ENCODE results near the gene POM121C. TPM values are rescaled to one million over a fixed set of nuclear protein-coding genes. Genes with fewer than 3 reads are reported as not detected.
"Not testable (repeated sequence)": the region's sequence is repeated elsewhere in the genome, so short reads cannot be mapped to it uniquely, and the experiment has no call there.

The POM121C gene
- total RNA-seq, 1 experiment from 2014 or later, result 53.3 TPM

DNA sequence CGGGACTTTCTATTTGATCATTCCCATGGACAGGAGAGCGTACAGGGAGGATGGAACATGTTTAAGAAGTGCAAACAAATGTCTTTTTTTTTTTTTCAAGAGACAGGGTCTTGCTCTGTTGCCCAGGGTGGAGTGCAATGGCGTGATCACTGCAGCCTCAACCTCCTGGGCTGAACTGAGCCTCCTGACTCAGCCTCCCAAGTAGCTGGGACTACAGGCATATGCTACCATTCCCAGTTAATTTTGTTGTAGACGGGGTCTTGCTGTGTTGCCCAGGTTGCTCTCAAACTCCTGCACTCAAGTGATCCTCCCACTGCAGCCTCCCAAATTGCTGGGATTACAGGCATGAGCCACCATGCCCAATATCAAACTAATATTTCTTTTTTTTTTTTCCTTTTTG is 46.5 kb upstream of the POM121C start:
- no peak for TF ChIP-seq EZH2 (IDR thresholded peaks at IDR 0.05; ENCODE audit: low read depth)
- TF ChIP-seq, protein P1, sequence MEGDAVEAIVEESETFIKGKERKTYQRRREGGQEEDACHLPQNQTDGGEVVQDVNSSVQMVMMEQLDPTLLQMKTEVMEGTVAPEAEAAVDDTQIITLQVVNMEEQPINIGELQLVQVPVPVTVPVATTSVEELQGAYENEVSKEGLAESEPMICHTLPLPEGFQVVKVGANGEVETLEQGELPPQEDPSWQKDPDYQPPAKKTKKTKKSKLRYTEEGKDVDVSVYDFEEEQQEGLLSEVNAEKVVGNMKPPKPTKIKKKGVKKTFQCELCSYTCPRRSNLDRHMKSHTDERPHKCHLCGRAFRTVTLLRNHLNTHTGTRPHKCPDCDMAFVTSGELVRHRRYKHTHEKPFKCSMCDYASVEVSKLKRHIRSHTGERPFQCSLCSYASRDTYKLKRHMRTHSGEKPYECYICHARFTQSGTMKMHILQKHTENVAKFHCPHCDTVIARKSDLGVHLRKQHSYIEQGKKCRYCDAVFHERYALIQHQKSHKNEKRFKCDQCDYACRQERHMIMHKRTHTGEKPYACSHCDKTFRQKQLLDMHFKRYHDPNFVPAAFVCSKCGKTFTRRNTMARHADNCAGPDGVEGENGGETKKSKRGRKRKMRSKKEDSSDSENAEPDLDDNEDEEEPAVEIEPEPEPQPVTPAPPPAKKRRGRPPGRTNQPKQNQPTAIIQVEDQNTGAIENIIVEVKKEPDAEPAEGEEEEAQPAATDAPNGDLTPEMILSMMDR (conservative IDR thresholded peaks at IDR 0.05), result no peak
- BruUV-seq (replicated peaks), result no TSS peak
- intact Hi-C loops (cut with micrococcal nuclease; ENCODE audit: unreplicated experiment), result loop anchor here (5.0 to 10.0 kb wide), 2 partner anchors 105 to 202 kb away; partner anchors contain the start of gene HIP1
- H3K79me2 ChIP-seq (ENCODE audit: low read depth), result 0 out of 2 replicates have a peak, but pooled peaks cover 2% of the 10 kb centered on the region
- H3K9me3 ChIP-seq (ENCODE audit: insufficient read depth, low read depth), result no peaks in the 10 kb centered on the region
- no peaks in the 10 kb centered on the region; the same call in 1 of the 2 replicates for H3K36me3 ChIP-seq (ENCODE audit: low read depth)
- no peak overlapping the region for H2AFZ ChIP-seq
- H3K27ac ChIP-seq, result no peak overlapping the region
- peaks cover 34% of the 10 kb centered on the region for H3K4me1 ChIP-seq (replicated peaks; ENCODE audit: insufficient read depth)
- POLR2A ChIA-PET (ENCODE audit: unreplicated experiment), result no interaction called here
- H3F3A ChIP-seq (ENCODE audit: insufficient read depth, low read depth), result peaks cover 50% of the 10 kb centered on the region
- no peaks in the 10 kb centered on the region for H4K20me1 ChIP-seq (ENCODE audit: insufficient read depth)
- H3K27me3 ChIP-seq (ENCODE audit: insufficient read depth, low read depth), result no peaks in the 10 kb centered on the region
- no peak overlapping the region for H3K4me2 ChIP-seq
- no peak for DNase-seq
- CTCF ChIA-PET, result interaction anchor here (0.8 kb wide), 1 partner anchor 160 kb away, joined by 3 read pairs; no protein-coding TSS in a partner anchor
- H3K9me2 ChIP-seq (ENCODE audit: insufficient read depth), result no peaks in the 10 kb centered on the region
- H3K4me3 ChIP-seq, result no peak overlapping the region

DNA sequence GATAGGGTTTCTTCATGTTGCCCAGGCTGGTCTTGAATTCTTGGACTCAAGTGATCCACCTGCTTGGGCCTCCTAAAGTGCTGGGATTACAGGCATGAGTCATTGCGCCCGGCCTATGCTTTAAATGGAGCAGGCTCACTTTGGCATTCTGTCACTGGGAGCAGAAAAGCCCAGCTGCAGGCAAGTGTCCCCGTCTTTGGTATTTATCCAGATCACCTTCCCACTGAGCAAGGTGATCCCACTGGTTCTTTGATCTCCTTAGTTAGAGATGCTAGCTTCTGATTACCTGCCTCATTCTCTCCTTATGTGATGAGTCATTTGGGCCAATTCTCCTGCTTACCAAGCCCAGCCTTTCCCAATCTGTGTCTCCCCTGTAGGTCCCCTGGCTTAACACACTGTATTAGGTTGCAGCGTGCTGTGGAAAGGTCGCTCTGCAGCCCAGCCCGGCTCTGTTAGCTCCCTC is 45.3 kb upstream of the POM121C start:
- Histone ChIP-seq H3K27me3 (ENCODE audit: insufficient read depth, low read depth) (no peaks in the 10 kb centered on the region), H3K9me2 (ENCODE audit: insufficient read depth) (no peaks in the 10 kb centered on the region), H4K20me1 (ENCODE audit: insufficient read depth) (0 out of 2 replicates have a peak, but pooled peaks cover 6% of the 10 kb centered on the region), H3K27ac (peak overlapping the region; percentile 48), H2AFZ (no peak overlapping the region), H3K79me2 (ENCODE audit: low read depth) (peaks cover 14% of the 10 kb centered on the region), H3F3A (ENCODE audit: insufficient read depth, low read depth) (peaks cover 50% of the 10 kb centered on the region), H3K4me3 (no peak overlapping the region), H3K4me2 (peak overlapping the region; percentile 56), H3K9me3 (ENCODE audit: insufficient read depth, low read depth) (no peaks in the 10 kb centered on the region), H3K36me3 (ENCODE audit: low read depth) (no peaks in the 10 kb centered on the region), H3K4me1 (replicated peaks; ENCODE audit: insufficient read depth) (peaks cover 37% of the 10 kb centered on the region)
- ChIA-PET POLR2A (ENCODE audit: unreplicated experiment) (interaction anchor here (0.6 to 1.1 kb wide), 4 partner anchors 8 to 1427 kb away, joined by 4 to 17 read pairs (median 6); no protein-coding TSS in a partner anchor), CTCF (no interaction called here)
- no peak for TF ChIP-seq EZH2 (IDR thresholded peaks at IDR 0.05; ENCODE audit: low read depth)
- TF ChIP-seq, protein P1 (conservative IDR thresholded peaks at IDR 0.05), result no peak
- intact Hi-C loops (cut with micrococcal nuclease; ENCODE audit: unreplicated experiment), result loop anchor here (2.0 to 10.0 kb wide), 3 partner anchors 63 to 203 kb away; partner anchors contain the start of gene HIP1
- DNase-seq, result peak; percentile 80 to 94
- BruUV-seq (replicated peaks), result no TSS peak

DNA sequence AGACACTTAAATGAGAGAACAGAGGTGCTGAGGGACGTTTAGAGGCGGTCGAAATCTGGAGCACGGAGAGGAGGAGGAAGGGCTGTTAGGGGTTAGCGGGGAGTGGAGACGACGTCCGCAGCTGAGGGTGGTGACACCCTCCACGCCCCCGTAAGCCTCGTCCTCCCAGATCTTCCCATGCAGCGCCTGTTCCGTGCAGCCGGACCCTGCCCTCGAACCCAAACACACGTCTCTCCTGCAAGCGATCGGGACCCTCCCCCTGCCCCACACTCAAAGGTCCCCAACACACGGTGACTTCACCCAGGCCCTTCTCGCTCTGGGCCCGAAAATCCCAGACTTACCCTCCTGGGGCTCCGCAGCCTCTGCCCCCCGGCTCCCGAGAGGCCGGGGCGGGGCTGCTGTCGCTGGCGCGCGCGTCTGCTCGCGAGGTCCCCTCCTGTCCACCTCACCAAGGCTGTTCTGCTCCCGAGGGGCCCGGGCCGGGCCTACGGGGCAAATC is 41.2 kb upstream of the POM121C start:
- H3K36me3 ChIP-seq (ENCODE audit: low read depth), result peaks cover 23% of the 10 kb centered on the region
- CTCF ChIA-PET; H3K9me2 ChIP-seq (ENCODE audit: insufficient read depth); H3K27ac ChIP-seq; POLR2A ChIA-PET (ENCODE audit: unreplicated experiment); H3K27me3 ChIP-seq (ENCODE audit: insufficient read depth, low read depth); H3K9me3 ChIP-seq (ENCODE audit: insufficient read depth, low read depth); H4K20me1 ChIP-seq (ENCODE audit: insufficient read depth); BruUV-seq (replicated peaks): not testable (repeated sequence)
- peak in 1 of 2 experiments; percentile 11 for DNase-seq
- peaks cover 24% of the 10 kb centered on the region for H3K4me1 ChIP-seq (replicated peaks; ENCODE audit: insufficient read depth)
- H3K4me2 ChIP-seq, result peak overlapping the region; percentile 100
- peak overlapping the region; percentile 73 for H2AFZ ChIP-seq
- peaks cover 29% of the 10 kb centered on the region for H3K79me2 ChIP-seq (ENCODE audit: low read depth)
- intact Hi-C loops (cut with micrococcal nuclease; ENCODE audit: unreplicated experiment), result loop anchor here (5.0 kb wide), 2 partner anchors 40 to 235 kb away; no protein-coding TSS in a partner anchor
- peak overlapping the region; percentile 82 for H3K4me3 ChIP-seq
- H3F3A ChIP-seq (ENCODE audit: insufficient read depth, low read depth), result peaks cover 23% of the 10 kb centered on the region

DNA sequence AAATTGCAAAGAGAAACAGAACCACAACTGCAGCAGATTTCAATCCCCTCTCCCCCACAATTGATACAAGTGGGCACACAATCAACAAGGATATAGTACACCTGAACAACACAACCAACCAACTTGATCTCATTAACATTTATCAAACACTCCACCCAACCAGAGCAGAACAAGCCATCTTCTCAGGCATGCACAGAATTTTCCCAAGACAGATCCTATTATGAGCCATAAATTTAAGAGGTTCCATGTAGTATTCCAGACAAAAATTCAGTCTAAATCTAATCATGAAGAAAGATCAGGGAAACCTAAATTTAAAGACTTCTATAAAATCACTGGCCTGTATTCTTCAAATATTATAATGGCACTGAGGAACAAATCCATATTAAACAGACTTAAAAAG is 35.6 kb upstream of the POM121C start:
- POLR2A ChIA-PET (ENCODE audit: unreplicated experiment), result not testable (repeated sequence)

DNA sequence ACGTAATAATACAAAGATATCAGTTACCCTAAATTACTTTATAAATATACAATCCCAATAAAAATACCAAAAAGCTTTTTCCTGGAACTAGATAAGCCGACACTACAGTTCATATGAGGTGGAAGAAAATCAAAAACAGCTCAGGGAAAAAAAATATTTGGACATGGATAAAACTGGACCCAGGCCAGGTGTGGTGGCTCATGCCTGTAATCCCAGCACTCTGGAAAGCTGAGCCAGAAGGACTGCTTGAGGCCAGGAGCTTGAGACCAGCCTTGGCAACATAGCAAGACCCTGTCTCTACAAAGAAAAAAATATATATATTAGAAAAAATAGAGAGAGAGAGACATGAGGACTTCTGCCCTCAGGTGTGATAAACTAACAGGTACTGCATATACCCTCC is 32.7 kb upstream of the POM121C start:
- POLR2A ChIA-PET (ENCODE audit: unreplicated experiment); H3K4me2 ChIP-seq; H3K4me3 ChIP-seq; H3K27me3 ChIP-seq (ENCODE audit: insufficient read depth, low read depth); H4K20me1 ChIP-seq (ENCODE audit: insufficient read depth); DNase-seq; H3K9me2 ChIP-seq (ENCODE audit: insufficient read depth); BruUV-seq (replicated peaks); CTCF ChIA-PET; H3K4me1 ChIP-seq (replicated peaks; ENCODE audit: insufficient read depth); H3F3A ChIP-seq (ENCODE audit: insufficient read depth, low read depth); H3K27ac ChIP-seq; H2AFZ ChIP-seq; intact Hi-C loops (cut with micrococcal nuclease; ENCODE audit: unreplicated experiment): not testable (repeated sequence)
- peaks cover 13% of the 10 kb centered on the region for H3K36me3 ChIP-seq (ENCODE audit: low read depth)
- peaks cover 13% of the 10 kb centered on the region for H3K79me2 ChIP-seq (ENCODE audit: low read depth)
- peaks cover 11% of the 10 kb centered on the region; the same call in 1 of the 2 replicates for H3K9me3 ChIP-seq (ENCODE audit: insufficient read depth, low read depth)

More for the DNA sequence above, 35.6 kb upstream of the POM121C start:
- H3K4me2 ChIP-seq; H4K20me1 ChIP-seq (ENCODE audit: insufficient read depth); H3K4me1 ChIP-seq (replicated peaks; ENCODE audit: insufficient read depth); H3F3A ChIP-seq (ENCODE audit: insufficient read depth, low read depth); BruUV-seq (replicated peaks); H3K27me3 ChIP-seq (ENCODE audit: insufficient read depth, low read depth); H3K27ac ChIP-seq; CTCF ChIA-PET; H2AFZ ChIP-seq; H3K4me3 ChIP-seq; H3K9me2 ChIP-seq (ENCODE audit: insufficient read depth); DNase-seq; intact Hi-C loops (cut with micrococcal nuclease; ENCODE audit: unreplicated experiment): not testable (repeated sequence)
- H3K79me2 ChIP-seq (ENCODE audit: low read depth), result peaks cover 26% of the 10 kb centered on the region
- peaks cover 11% of the 10 kb centered on the region; the same call in 1 of the 2 replicates for H3K9me3 ChIP-seq (ENCODE audit: insufficient read depth, low read depth)
- H3K36me3 ChIP-seq (ENCODE audit: low read depth), result peaks cover 23% of the 10 kb centered on the region

DNA sequence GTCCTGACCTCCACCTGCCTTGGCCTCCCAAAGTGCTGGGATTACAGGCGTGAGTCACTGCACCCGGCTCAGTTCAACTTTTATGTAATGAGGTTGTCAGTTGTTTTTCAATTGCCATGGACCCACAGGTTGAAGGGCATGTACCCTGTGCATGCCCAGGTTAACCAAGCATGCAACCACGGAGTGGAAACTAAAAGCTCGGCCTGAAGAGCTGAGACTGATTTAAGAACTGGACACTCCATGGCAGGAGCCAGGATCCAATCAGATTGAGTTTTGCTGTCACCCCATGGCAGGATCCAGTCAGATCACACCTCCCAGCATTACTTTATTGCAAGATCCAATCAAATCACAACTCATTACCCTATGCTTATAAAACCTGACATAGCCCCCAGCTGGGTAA is 22.9 kb upstream of the POM121C start:
- H3K4me3 ChIP-seq; H3K27ac ChIP-seq; H4K20me1 ChIP-seq (ENCODE audit: insufficient read depth); H3K4me2 ChIP-seq; H2AFZ ChIP-seq; H3K9me2 ChIP-seq (ENCODE audit: insufficient read depth); DNase-seq; H3K27me3 ChIP-seq (ENCODE audit: insufficient read depth, low read depth); H3K79me2 ChIP-seq (ENCODE audit: low read depth); BruUV-seq (replicated peaks); POLR2A ChIA-PET (ENCODE audit: unreplicated experiment); H3K9me3 ChIP-seq (ENCODE audit: insufficient read depth, low read depth); CTCF ChIA-PET; H3K4me1 ChIP-seq (replicated peaks; ENCODE audit: insufficient read depth); intact Hi-C loops (cut with micrococcal nuclease; ENCODE audit: unreplicated experiment); H3K36me3 ChIP-seq (ENCODE audit: low read depth); H3F3A ChIP-seq (ENCODE audit: insufficient read depth, low read depth): not testable (repeated sequence)

Data from PC-9 (cell line).